GM21529 (cell line): Measurements from ENCODE around the gene EBLN2.

Experiments
- ATAC-seq: cut with Tn5 transposase; IDR thresholded peaks from one replicate; pipeline ENCODE4 v1.9.1; 2021; ENCODE audit not compliant: unreplicated experiment

The EBLN2 gene

GRCh38 chr3:73101881-73102280 lies 40.4 kb downstream of the EBLN2 start:
- ATAC-seq = no peak

- no peak for ATAC-seq
Measured at GRCh38 chr3:73107215-73107614, 45.8 kb downstream of the EBLN2 start.

- ATAC-seq = no peak
Measured at GRCh38 chr3:73107676-73108187, 46.3 kb downstream of the EBLN2 start.

GRCh38 chr3:73108750-73109149 lies 47.3 kb downstream of the EBLN2 start:
- ATAC-seq = no peak

- no peak for ATAC-seq
Measured at GRCh38 chr3:73110530-73110929, 49.1 kb downstream of the EBLN2 start.
